HEK293 (cell line): ENCODE results near the gene CINP.
A peak's percentile ranks its signal among the peaks of the same experiment; 100 is the strongest.

Experiments used
- CTCF ChIA-PET: fragments of 350-600 bp; formaldehyde crosslinking; extraction: SDS; loops from one replicate; lab custom pipeline; 2021; ENCODE audit warnings: antibody characterized with exemption; lab: Yijun Ruan, JAX
- POLR2A ChIA-PET: fragments of 300-600 bp; formaldehyde crosslinking; extraction: SDS; loops from one replicate; lab custom pipeline; 2020; ENCODE audit warnings: antibody characterized with exemption, inconsistent platforms; lab: Yijun Ruan, JAX
- H3K27ac ChIP-seq: fragments of 200-500 bp; sonication (Bioruptor generic); 2 replicates; pipeline ENCODE4 v1.5.1; 2014; ENCODE audit warnings: low read depth, low read length, control low read depth, inconsistent platforms; ENCODE audit errors: extremely low read depth
- H3K36me3 ChIP-seq, 2 experiments: fragments of 200-500 bp in 1 of 2; sonication (Bioruptor generic) in 1 of 2; 1 replicate in 1 of 2; 2 replicates in 1 of 2; pipeline ENCODE4 v1.5.1; 2014 to 2017; ENCODE audit warnings: inconsistent platforms in 2 of 2, low read length in 2 of 2; ENCODE audit not compliant: control insufficient read depth in 2 of 2, insufficient read depth in 1 of 2
- H3K4me1 ChIP-seq: fragments of 200-500 bp; sonication (Bioruptor generic); 2 replicates; pipeline ENCODE4 v1.5.1; 2014; ENCODE audit warnings: mild to moderate bottlenecking, low read length, inconsistent platforms; ENCODE audit not compliant: control insufficient read depth, insufficient read depth
- H3K4me3 ChIP-seq: 2 replicates; pipeline ENCODE4 v1.5.1; 2011; ENCODE audit warnings: low read depth, mild to moderate bottlenecking, control low read depth, low read length, moderate library complexity
- H3K9me3 ChIP-seq: fragments of 200-500 bp; sonication (Bioruptor generic); 2 replicates; pipeline ENCODE4 v1.5.1; 2014; ENCODE audit warnings: low read depth, low read length, inconsistent platforms; ENCODE audit not compliant: control insufficient read depth, insufficient read depth
- IKZF3 ChIP-seq: fragments of 450-650 bp; IDR thresholded peaks from 2 replicates; pipeline ENCODE4 v1.5.0; 2018; ENCODE audit warnings: missing biosample characterization, mild to moderate bottlenecking, missing genetic modification characterization, moderate library complexity
- INSM2 ChIP-seq: fragments of 450-650 bp; formaldehyde crosslinking; IDR thresholded peaks from 2 replicates; pipeline ENCODE4 v1.5.1; 2016; ENCODE audit warnings: missing biosample characterization, missing genetic modification characterization
- KLF10 ChIP-seq: fragments of 450-650 bp; IDR thresholded peaks from 2 replicates; pipeline ENCODE4 v1.5.1; 2018; ENCODE audit warnings: missing biosample characterization, mild to moderate bottlenecking, missing genetic modification characterization
- KLF16 ChIP-seq: fragments of 450-650 bp; formaldehyde crosslinking; IDR thresholded peaks from 2 replicates; pipeline ENCODE4 v1.5.1; 2017; ENCODE audit warnings: missing biosample characterization, missing genetic modification characterization
- KLF7 ChIP-seq: fragments of 450-650 bp; formaldehyde crosslinking; IDR thresholded peaks from 2 replicates; pipeline ENCODE4 v1.5.1; 2016; ENCODE audit warnings: missing biosample characterization, missing genetic modification characterization, borderline replicate concordance
- MEIS1 ChIP-seq: sonication (generic); formaldehyde crosslinking; IDR thresholded peaks from 2 replicates; pipeline ENCODE4 v1.8.1; 2022; ENCODE audit warnings: missing genetic modification reagents, mild to moderate bottlenecking, borderline replicate concordance
- MZF1 ChIP-seq: fragments of 450-650 bp; formaldehyde crosslinking; IDR thresholded peaks from 2 replicates; pipeline ENCODE4 v1.5.1; 2017; ENCODE audit warnings: missing biosample characterization, missing genetic modification characterization, borderline replicate concordance
- OSR2 ChIP-seq: fragments of 450-650 bp; formaldehyde crosslinking; IDR thresholded peaks from 2 replicates; pipeline ENCODE4 v1.5.1; 2016; ENCODE audit warnings: missing biosample characterization, missing genetic modification characterization
- REPIN1 ChIP-seq: fragments of 450-650 bp; formaldehyde crosslinking; IDR thresholded peaks from 2 replicates; pipeline ENCODE4 v1.5.1; 2017; ENCODE audit warnings: missing biosample characterization, missing genetic modification characterization, low read depth
- SP3 ChIP-seq: fragments of 450-650 bp; formaldehyde crosslinking; IDR thresholded peaks from 2 replicates; pipeline ENCODE4 v1.5.1; 2016; ENCODE audit warnings: missing biosample characterization, missing genetic modification characterization
- ZBTB17 ChIP-seq: fragments of 450-650 bp; formaldehyde crosslinking; IDR thresholded peaks from 2 replicates; pipeline ENCODE4 v1.5.1; 2016; ENCODE audit warnings: missing biosample characterization, missing genetic modification characterization
- ZBTB20 ChIP-seq: fragments of 450-650 bp; formaldehyde crosslinking; IDR thresholded peaks from 2 replicates; pipeline ENCODE4 v1.5.1; 2016; ENCODE audit warnings: missing biosample characterization, missing genetic modification characterization
- ZBTB8A ChIP-seq: fragments of 450-650 bp; formaldehyde crosslinking; IDR thresholded peaks from 2 replicates; pipeline ENCODE4 v1.5.1; 2016; ENCODE audit warnings: missing biosample characterization, missing genetic modification characterization
- ZIC2 ChIP-seq: fragments of 450-650 bp; formaldehyde crosslinking; IDR thresholded peaks from 2 replicates; pipeline ENCODE4 v1.5.1; 2016; ENCODE audit warnings: missing biosample characterization, missing genetic modification characterization
- ZNF175 ChIP-seq: fragments of 450-650 bp; formaldehyde crosslinking; IDR thresholded peaks from 2 replicates; pipeline ENCODE4 v1.5.1; 2016; ENCODE audit warnings: missing biosample characterization, missing genetic modification characterization
- ZNF2 ChIP-seq: fragments of 450-650 bp; formaldehyde crosslinking; IDR thresholded peaks from 2 replicates; pipeline ENCODE4 v1.5.1; 2016; ENCODE audit warnings: missing biosample characterization, missing genetic modification characterization
- ZNF302 ChIP-seq: fragments of 450-650 bp; formaldehyde crosslinking; IDR thresholded peaks from 2 replicates; pipeline ENCODE4 v1.5.1; 2016; ENCODE audit warnings: missing biosample characterization, missing genetic modification characterization, low read depth
- ZNF324 ChIP-seq: fragments of 450-650 bp; formaldehyde crosslinking; IDR thresholded peaks from 2 replicates; pipeline ENCODE4 v1.5.1; 2016; ENCODE audit warnings: missing biosample characterization, missing genetic modification characterization
- ZNF391 ChIP-seq: fragments of 450-650 bp; formaldehyde crosslinking; IDR thresholded peaks from 2 replicates; pipeline ENCODE4 v1.5.1; 2016; ENCODE audit warnings: low read depth, missing biosample characterization, missing genetic modification characterization, borderline replicate concordance
- ZNF394 ChIP-seq: fragments of 450-650 bp; formaldehyde crosslinking; IDR thresholded peaks from 2 replicates; pipeline ENCODE4 v1.5.1; 2016; ENCODE audit warnings: missing biosample characterization, missing genetic modification characterization, mild to moderate bottlenecking, moderate library complexity, borderline replicate concordance
- ZNF416 ChIP-seq: fragments of 450-650 bp; formaldehyde crosslinking; IDR thresholded peaks from 2 replicates; pipeline ENCODE4 v1.5.1; 2016; ENCODE audit warnings: missing biosample characterization, missing genetic modification characterization
- ZNF501 ChIP-seq: fragments of 450-650 bp; formaldehyde crosslinking; IDR thresholded peaks from 2 replicates; pipeline ENCODE4 v1.5.1; 2016; ENCODE audit warnings: missing biosample characterization, missing genetic modification characterization
- ZNF610 ChIP-seq: fragments of 450-650 bp; formaldehyde crosslinking; IDR thresholded peaks from 2 replicates; pipeline ENCODE4 v1.5.1; 2016; ENCODE audit warnings: missing biosample characterization, missing genetic modification characterization, borderline replicate concordance
- ZNF768 ChIP-seq: fragments of 450-650 bp; formaldehyde crosslinking; IDR thresholded peaks from 2 replicates; pipeline ENCODE4 v1.5.1; 2018; ENCODE audit warnings: missing biosample characterization, mild to moderate bottlenecking, missing genetic modification characterization
- TF ChIP-seq, protein P1 (sequence below): fragments of 450-650 bp; formaldehyde crosslinking; IDR thresholded peaks from 2 replicates; pipeline ENCODE4 v1.5.1; 2016; ENCODE audit warnings: missing biosample characterization, missing genetic modification characterization
- TF ChIP-seq, protein P2 (sequence below): fragments of 450-650 bp; formaldehyde crosslinking; IDR thresholded peaks from 2 replicates; pipeline ENCODE4 v1.5.1; 2016; ENCODE audit warnings: missing biosample characterization, missing genetic modification characterization, low read depth
- TF ChIP-seq, protein P3 (sequence below): fragments of 450-650 bp; formaldehyde crosslinking; IDR thresholded peaks from 2 replicates; pipeline ENCODE4 v1.5.1; 2016; ENCODE audit warnings: missing biosample characterization, missing genetic modification characterization

The CINP gene

DNA sequence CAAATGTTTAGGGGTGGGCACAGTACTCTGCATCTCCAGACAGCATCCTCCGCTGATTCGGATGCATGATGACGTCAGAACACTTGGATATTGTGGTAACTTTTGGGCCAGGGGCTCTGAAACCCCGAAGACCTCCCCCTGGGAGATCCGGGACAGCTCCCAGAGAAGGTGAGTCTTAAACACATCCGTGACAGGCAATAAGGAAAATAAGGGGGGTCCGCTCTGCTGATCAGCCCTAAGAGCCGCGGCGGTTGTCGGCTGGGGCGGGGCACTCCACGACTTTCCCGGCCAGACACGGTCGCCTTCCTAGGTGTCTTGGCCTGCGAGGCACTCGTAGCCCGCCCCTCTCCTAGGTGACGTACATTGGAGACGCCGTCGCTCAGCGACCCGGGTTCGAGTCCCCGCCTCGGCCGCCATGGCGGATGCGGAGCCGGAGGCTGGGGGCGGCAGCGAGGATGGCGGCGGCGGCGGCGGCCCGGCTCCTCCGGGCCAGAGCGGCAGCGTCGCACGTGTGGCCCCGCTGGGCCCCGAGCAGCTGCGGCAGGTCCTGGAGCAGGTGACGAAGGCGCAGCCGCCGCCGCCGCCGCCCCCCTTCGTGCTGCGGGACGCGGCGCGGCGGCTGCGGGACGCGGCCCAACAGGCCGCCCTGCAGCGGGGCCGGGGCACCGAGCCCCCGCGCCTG is 43.2 kb downstream of the CINP start, which contains the start of gene ZNF839:
TSS of gene ZNF839 (plus strand) at position 396 of the 682 bp plus-strand sequence. CDS start at position 416, 20 bp downstream.
- peak within 1 kb of the TSS; percentile 84 for H3K4me3 ChIP-seq
- H3K4me1 ChIP-seq: peaks cover 11% of the 10 kb centered on the region
- CTCF ChIA-PET: interaction anchor here (0.6 to 1.6 kb wide), 2 partner anchors 9 to 196 kb away, joined by 3 read pairs; no protein-coding TSS in a partner anchor
- POLR2A ChIA-PET: interaction anchor here (1.4 kb wide), 1 partner anchor 43 kb away, joined by 5 read pairs; the partner anchor contains the start of genes CINP and TECPR2
- no peaks in the 10 kb centered on the region for H3K9me3 ChIP-seq
- peak within 1 kb of the TSS; percentile 87 for H3K27ac ChIP-seq
- peaks cover 0 to 16% of the 10 kb centered on the region in 2 experiments; a peak in 2 of 3 replicates for H3K36me3 ChIP-seq
- TF ChIP-seq SP3 (tag by site-specific recombination) (peak; percentile 83), OSR2 (tag by site-specific recombination) (no peak), ZNF2 (tag by site-specific recombination) (peak; percentile 67; the same call in 1 of the 2 replicates), ZNF394 (tag by site-specific recombination) (peak; percentile 31; the same call in 1 of the 2 replicates), ZBTB20 (tag by site-specific recombination) (peak; percentile 53; the same call in 1 of the 2 replicates), INSM2 (tag by site-specific recombination) (0 out of 2 replicates have a peak, but pooled peaks have one; percentile 52), KLF7 (tag by site-specific recombination) (peak; percentile 87), MZF1 (tag by site-specific recombination) (no peak), ZIC2 (tag by site-specific recombination) (no peak), KLF16 (peak; percentile 92), MEIS1 (CRISPR knock-in tag) (0 out of 2 replicates have a peak, but pooled peaks have one; percentile 22), ZBTB8A (tag by site-specific recombination) (no peak; the same call in 1 of the 2 replicates), ZNF768 (0 out of 2 replicates have a peak, but pooled peaks have one; percentile 11), ZNF324 (tag by site-specific recombination) (peak; percentile 59; the same call in 1 of the 2 replicates), ZNF391 (tag by site-specific recombination) (peak; percentile 52), ZNF610 (tag by site-specific recombination) (no peak), ZNF302 (no peak), ZBTB17 (tag by site-specific recombination) (peak; percentile 74), IKZF3 (tag by site-specific recombination) (peak; percentile 67; the same call in 1 of the 2 replicates), REPIN1 (tag by site-specific recombination) (no peak), KLF10 (tag by site-specific recombination) (peak; percentile 65), ZNF501 (tag by site-specific recombination) (peak; percentile 64; the same call in 1 of the 2 replicates), ZNF416 (no peak), ZNF175 (tag by site-specific recombination) (no peak)
- TF ChIP-seq, protein P1, sequence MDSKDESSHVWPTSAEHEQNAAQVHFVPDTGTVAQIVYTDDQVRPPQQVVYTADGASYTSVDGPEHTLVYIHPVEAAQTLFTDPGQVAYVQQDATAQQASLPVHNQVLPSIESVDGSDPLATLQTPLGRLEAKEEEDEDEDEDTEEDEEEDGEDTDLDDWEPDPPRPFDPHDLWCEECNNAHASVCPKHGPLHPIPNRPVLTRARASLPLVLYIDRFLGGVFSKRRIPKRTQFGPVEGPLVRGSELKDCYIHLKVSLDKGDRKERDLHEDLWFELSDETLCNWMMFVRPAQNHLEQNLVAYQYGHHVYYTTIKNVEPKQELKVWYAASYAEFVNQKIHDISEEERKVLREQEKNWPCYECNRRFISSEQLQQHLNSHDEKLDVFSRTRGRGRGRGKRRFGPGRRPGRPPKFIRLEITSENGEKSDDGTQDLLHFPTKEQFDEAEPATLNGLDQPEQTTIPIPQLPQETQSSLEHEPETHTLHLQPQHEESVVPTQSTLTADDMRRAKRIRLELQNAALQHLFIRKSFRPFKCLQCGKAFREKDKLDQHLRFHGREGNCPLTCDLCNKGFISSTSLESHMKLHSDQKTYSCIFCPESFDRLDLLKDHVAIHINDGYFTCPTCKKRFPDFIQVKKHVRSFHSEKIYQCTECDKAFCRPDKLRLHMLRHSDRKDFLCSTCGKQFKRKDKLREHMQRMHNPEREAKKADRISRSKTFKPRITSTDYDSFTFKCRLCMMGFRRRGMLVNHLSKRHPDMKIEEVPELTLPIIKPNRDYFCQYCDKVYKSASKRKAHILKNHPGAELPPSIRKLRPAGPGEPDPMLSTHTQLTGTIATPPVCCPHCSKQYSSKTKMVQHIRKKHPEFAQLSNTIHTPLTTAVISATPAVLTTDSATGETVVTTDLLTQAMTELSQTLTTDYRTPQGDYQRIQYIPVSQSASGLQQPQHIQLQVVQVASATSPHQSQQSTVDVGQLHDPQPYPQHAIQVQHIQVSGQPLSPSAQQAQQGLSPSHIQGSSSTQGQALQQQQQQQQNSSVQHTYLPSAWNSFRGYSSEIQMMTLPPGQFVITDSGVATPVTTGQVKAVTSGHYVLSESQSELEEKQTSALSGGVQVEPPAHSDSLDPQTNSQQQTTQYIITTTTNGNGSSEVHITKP: peak; percentile 62
- TF ChIP-seq, protein P2, sequence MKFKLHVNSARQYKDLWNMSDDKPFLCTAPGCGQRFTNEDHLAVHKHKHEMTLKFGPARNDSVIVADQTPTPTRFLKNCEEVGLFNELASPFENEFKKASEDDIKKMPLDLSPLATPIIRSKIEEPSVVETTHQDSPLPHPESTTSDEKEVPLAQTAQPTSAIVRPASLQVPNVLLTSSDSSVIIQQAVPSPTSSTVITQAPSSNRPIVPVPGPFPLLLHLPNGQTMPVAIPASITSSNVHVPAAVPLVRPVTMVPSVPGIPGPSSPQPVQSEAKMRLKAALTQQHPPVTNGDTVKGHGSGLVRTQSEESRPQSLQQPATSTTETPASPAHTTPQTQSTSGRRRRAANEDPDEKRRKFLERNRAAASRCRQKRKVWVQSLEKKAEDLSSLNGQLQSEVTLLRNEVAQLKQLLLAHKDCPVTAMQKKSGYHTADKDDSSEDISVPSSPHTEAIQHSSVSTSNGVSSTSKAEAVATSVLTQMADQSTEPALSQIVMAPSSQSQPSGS (tag by site-specific recombination): peak; percentile 97
- TF ChIP-seq, protein P3, sequence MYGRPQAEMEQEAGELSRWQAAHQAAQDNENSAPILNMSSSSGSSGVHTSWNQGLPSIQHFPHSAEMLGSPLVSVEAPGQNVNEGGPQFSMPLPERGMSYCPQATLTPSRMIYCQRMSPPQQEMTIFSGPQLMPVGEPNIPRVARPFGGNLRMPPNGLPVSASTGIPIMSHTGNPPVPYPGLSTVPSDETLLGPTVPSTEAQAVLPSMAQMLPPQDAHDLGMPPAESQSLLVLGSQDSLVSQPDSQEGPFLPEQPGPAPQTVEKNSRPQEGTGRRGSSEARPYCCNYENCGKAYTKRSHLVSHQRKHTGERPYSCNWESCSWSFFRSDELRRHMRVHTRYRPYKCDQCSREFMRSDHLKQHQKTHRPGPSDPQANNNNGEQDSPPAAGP: 0 out of 2 replicates have a peak, but pooled peaks have one; percentile 56
